ELF-1 (cell line): ENCODE results near the gene XCL1.
"Not testable (repeated sequence)": the region's sequence is repeated elsewhere in the genome, so short reads cannot be mapped to it uniquely, and the experiment has no call there.

Experiments used
- DNase-seq: peaks from one replicate; pipeline ENCODE4 v3.0.0-alpha.2; 2016; ENCODE audit warnings: low read depth, low spot score

The XCL1 gene

DNA sequence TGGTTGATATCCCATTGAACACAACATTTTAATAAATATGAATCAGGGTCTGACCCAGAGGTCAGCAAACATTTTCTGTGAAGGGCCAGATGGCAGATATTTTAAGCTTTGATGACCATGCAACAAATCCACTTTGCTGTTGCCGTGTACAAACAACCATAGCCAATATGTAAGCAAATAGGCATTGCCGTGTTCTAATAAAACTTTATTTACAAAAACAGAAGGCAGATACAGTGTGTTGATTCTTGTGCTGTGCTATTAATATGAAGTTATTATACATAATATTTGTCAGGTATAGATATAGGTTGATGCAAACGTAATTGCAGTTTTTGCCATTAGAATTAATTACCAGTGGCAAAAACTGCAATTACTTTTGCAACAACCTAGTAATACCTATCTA lies 8.8 kb upstream of the XCL1 start:
- DNase-seq: no peak

DNA sequence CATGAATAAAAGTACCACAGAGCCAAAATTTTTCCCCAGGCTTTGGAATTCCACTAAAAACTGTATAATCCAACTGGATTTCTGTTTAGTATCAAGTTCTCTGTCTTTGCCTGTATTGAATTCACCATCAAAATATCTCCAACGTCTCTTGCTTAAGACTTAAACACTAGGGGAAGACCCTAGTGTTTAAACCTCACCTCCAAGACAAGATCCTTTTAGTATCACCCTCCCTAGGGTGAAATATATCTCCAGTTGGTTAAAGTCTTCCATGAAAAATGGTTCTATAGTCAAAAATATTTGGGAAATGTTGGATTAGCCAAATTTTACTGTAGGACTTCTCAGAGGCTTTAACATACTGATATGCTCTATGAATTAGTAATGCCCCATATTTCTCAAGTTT lies 8.1 kb upstream of the XCL1 start:
- no peak for DNase-seq

GRCh38 chr1:168570652-168571051 lies 5.8 kb upstream of the XCL1 start:
- DNase-seq: no peak

GRCh38 chr1:168572633-168573032 lies 3.8 kb upstream of the XCL1 start:
- no peak for DNase-seq

DNA sequence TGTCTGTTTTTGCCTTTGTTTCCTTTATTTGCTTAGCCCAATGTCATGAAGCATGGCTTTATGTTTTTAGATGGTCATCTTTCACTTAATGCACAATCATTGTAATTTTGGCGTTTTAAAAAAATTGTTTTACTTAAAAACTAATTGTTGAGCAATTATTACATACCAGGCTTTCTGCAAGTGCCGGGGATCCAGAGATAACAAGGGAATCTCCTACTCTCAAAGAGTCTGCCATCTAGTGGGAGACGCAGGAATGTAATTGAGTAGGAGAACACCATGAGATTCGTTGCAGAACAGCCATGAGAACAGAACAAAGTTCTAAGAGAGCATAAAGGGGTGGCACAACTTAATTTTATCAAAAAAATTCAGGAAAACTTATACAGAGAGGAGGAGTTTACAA lies 2.2 kb upstream of the XCL1 start:
- not testable (repeated sequence) for DNase-seq

DNA sequence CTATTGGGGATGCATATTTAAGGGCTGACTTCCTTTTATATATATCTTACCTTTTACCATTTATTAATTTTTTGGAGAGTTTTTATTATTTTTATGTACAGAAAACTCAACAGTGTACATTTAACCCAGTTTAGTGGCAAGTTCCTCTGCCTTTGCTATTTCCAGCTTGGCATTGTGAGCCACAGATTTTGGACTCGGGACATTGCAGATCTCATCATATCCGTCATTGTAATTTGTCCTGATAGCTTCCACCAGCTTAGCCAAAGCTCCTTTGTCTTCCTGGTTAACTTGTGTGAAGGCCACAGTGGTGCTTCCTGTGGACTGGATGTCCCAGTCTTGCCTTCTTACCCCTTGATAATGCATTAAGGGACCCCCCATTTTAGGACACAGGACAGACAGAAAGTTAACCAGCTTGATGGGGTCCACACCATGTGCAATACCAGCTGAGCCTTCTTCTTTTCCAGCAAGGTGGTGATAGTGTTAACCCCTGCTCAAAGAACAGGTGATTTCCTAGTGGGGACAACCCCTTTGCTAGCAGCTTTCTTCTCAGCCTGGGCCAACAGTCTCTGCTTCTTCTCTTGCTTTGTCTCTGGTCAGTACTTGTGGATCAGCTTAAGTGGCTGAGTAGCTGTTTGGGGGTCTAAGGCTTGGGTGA lies 2.3 kb downstream of the XCL1 start:
- DNase-seq: not testable (repeated sequence)

- DNase-seq: not testable (repeated sequence)
Observed at GRCh38 chr1:168580290-168580689, 3.9 kb downstream of the XCL1 start.

GRCh38 chr1:168580991-168581390 lies 4.6 kb downstream of the XCL1 start:
- DNase-seq: not testable (repeated sequence)

- DNase-seq: no peak
Observed at GRCh38 chr1:168581817-168582572, 5.6 kb downstream of the XCL1 start.

DNA sequence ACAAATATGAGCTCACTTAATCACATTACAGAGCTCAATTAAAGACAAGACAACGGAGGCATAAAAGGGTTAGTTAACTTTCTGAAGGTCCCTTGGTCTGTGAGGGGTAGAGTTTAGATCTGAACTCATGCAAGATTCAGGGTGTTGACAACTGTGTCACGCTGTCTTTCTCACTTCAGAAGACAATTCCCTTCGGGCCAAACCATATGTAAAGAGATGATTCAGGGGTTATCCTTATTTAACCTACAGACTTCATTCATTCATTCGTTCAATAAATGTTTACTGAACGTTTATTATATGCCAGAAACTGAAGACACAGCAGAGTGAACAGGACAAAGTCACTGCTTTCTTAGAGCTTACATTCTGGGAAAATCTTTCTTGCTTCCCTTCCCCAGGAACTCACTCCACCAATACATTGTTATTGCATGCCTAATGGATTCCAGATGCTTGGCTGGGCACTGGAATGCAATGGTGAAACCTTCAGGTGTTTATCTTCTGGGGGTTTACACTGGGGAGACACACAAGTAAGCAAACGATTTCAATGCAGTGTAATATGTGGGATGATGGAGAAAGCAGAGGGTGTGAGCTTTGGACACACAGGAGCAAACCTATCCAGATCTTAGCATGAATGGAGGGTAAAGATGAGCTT lies 6.4 kb downstream of the XCL1 start:
- DNase-seq: no peak

DNA sequence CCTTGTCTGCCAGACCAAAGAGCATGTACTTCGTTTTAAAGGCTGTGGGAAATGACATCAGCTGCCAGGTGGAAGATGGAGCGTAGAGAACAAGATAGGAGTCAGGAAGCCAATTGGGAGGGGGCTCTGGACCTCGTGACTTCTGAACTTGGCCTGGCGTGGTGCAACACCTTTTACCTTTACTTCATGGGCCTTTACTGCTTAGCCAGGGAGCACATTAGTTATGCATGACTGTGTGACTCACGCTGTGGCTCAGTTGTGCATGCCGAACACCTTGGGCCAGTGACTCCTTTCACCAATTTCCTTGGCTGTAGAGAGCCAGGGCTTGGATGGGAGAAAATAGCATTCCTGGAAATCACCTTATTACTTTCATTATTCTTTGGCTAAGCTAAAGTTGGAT lies 7.2 kb downstream of the XCL1 start:
- DNase-seq: no peak

- DNase-seq: no peak
Observed at GRCh38 chr1:168585191-168585590, 8.8 kb downstream of the XCL1 start.

GRCh38 chr1:168585937-168586336 lies 9.5 kb downstream of the XCL1 start:
- no peak for DNase-seq

DNA sequence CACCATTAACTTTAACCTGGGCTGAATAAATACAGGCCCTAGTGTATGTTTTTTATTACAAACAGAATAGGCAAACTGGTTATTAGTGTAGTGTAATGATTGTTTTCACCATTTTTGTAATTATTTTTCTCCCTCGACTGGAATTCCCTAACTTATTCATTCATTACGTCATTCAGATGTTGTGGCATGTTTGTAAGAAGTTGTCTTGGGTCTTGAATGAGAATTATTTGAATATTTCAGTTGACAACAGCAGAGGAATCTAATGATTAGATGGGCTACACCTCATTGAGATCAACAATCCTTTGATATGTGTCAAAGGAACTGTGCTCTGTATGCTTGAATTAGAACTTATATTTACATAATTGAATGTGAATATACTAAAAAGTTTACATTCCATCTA lies 12.8 kb downstream of the XCL1 start:
- no peak for DNase-seq

DNA sequence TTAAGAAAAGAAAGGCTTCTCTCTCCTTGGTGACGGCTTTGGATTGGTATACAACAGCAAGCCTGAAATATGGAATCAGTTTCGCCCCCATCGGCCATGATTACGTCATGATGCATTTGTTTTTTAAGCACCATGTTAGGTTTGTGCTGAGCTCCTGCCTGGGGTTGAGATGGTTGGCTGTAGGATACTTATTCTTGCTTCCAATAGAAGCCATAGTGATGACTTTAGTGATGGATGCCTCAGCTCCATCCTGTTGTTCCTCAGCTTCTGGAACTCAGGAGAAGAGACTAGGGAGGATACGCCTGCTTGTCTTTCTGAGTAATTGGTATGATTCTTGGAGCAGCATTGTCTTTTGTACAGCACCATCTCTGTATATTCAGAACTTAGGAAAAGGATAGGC lies 14.7 kb downstream of the XCL1 start:
- DNase-seq: no peak

GRCh38 chr1:168591641-168592250 lies 15.3 kb downstream of the XCL1 start:
- no peak for DNase-seq

- DNase-seq: not testable (repeated sequence)
Observed at GRCh38 chr1:168595403-168595802, 19.0 kb downstream of the XCL1 start.

- DNase-seq: no peak
Observed at GRCh38 chr1:168598125-168598524, 21.7 kb downstream of the XCL1 start.

GRCh38 chr1:168598892-168599291 lies 22.5 kb downstream of the XCL1 start:
- DNase-seq: no peak

GRCh38 chr1:168599641-168600040 lies 23.2 kb downstream of the XCL1 start:
- DNase-seq: no peak

- DNase-seq: no peak
Observed at GRCh38 chr1:168601051-168601450, 24.6 kb downstream of the XCL1 start.

GRCh38 chr1:168603501-168604110 lies 27.2 kb downstream of the XCL1 start:
- peak; percentile 70 for DNase-seq
